NCI-H2081 treated with DMSO at 0.1 percent for 48 hours (cell line): ENCODE data around the gene VPS52.
"Not testable (repeated sequence)": the region's sequence is repeated elsewhere in the genome, so short reads cannot be mapped to it uniquely, and the experiment has no call there.

Source experiments
- DNase-seq: peaks from one replicate; lab custom pipeline; 2025; lab: John Stamatoyannopoulos, UW

Gene VPS52

DNA sequence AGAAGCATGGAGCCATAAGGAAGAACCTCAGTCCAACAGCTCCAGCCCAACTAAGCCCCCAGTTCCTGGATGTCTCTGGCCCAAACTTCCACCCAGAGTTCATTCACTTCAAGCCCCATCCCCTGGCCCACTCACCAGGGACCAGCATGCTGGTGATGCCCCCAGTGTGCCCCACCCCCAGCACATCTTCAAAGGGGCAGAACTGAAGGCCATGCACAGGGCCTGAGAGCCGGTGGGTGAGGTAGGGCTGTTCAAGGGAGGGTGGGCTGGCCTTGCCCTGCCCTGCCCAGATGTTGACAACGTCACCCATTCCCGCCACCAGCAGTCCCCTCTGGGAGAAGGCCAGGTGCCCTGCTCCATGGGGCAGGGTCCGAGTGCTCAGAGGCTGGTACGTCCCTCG lies 8.9 kb upstream of the VPS52 start:
- DNase-seq: no peak

DNA sequence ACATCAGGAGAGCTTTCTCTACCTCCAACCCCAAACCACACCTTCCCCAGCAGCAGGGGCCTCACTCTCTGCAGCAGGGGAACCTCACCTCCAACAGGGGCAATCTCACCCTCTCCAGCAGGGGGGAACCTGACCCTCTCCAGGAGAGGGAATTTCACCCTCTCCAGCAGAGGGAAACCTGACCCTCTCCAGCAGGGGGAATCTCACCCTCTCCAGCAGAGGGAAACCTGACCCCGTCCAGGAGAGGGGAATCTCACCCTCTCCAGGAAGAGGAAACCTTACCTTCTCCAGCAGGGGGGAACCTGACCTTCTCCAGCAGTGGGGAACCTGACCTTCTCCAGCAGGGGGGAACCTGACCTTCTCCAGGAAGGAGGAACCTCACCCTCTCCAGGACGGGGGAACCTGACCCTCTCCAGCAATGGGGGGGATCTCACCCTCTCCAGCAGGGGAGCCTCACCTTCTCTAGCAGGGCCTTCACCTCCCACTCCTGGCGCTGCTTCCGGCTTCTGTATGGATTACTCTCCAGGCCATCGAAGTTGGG lies 8.4 kb upstream of the VPS52 start:
- DNase-seq: no peak

DNA sequence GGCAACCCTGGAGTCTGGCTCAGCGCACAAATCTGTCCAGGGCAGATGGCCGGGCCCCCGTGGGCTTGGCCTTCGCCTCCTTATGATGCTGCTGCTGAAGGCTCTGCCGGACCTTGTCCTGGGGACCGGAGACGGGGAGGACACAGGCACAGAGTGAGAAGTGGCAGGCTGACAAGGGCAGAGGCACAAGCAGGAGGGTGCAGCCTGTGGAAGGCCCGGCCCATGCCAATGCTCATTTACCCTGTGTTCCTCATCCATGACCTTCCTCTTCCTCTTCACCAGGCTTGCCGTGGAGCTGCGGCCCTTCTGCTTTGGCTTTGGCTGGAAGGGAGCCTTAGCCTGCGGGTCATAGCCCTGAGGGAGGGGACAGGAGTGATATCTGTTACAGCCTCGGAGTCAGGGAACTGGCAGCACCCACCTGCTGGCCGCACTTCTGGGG lies 7.6 kb upstream of the VPS52 start:
- DNase-seq: no peak

GRCh38 chr6:33278810-33279209 lies 7.1 kb upstream of the VPS52 start:
- no peak for DNase-seq

- no peak for DNase-seq
Measured at GRCh38 chr6:33278392-33278741, 6.7 kb upstream of the VPS52 start.

GRCh38 chr6:33277663-33278391 lies 6.2 kb upstream of the VPS52 start:
- no peak for DNase-seq

- no peak for DNase-seq
Measured at GRCh38 chr6:33276864-33277662, 5.4 kb upstream of the VPS52 start, which contains the start of gene B3GALT4. B3GALT4 (plus strand) TSS chr6:33277123; CDS start chr6:33277420, 297 bp downstream.

DNA sequence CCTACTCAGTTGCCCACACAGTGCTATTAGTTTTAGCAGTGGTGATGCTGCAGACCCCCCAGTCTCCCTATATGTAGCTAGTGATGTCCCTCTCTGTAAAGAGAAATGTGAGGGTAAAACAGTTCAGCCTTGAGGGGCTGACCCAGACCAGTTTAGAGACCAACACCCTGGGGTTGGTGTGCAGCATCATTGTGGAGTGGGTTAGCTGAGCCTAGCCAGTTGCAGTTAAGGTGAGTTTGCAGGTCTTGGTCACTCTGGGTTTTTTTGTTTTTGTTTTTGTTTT lies 4.8 kb upstream of the VPS52 start:
- no peak for DNase-seq

- not testable (repeated sequence) for DNase-seq
Measured at GRCh38 chr6:33275795-33276580, 4.3 kb upstream of the VPS52 start.

- no peak for DNase-seq
Measured at GRCh38 chr6:33273924-33274902, 2.5 kb upstream of the VPS52 start.

- DNase-seq: no peak
Measured at GRCh38 chr6:33273129-33273923, 1.6 kb upstream of the VPS52 start.

DNA sequence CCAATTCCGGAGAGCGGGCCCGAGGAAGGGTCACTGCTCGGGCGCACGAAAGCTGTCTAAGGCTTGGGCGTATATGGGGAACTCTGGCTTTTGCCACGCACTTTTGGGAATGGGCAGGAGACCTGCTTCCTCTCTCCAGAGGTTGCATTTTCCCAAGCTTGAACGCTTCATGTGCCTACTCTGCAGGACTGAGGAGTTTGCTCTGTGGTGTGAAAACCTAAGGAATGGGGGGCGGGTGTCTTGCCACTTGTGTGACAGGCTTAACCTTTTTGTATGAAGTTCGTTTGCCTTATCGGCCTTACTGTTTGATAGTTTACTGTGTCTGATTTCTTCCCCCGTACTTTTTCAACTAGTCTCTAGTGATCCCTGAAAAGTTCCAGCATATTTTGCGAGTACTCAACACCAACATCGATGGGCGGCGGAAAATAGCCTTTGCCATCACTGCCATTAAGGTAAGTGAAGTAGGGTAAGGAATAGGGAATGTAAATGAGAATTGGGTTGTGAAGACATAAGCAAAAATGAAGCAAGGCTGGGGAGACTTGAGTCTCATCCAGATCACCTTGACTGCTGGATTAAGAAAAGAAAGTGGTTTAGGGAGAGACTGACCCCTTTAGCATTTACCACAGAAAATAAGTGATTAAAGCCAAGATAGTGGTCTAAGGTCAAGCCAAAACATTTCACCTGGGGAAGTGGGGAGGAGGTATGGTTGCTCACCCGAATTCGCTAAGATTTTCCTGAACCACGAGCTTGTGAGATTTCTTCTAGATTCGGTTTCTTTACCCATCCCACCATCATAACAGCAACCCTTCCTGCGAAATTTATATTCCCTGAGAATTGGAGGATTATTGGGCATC lies 826 bp upstream of the VPS52 start:
- DNase-seq: no peak

- no peak for DNase-seq
Measured at GRCh38 chr6:33271117-33271467, 584 bp downstream of the VPS52 start.

DNA sequence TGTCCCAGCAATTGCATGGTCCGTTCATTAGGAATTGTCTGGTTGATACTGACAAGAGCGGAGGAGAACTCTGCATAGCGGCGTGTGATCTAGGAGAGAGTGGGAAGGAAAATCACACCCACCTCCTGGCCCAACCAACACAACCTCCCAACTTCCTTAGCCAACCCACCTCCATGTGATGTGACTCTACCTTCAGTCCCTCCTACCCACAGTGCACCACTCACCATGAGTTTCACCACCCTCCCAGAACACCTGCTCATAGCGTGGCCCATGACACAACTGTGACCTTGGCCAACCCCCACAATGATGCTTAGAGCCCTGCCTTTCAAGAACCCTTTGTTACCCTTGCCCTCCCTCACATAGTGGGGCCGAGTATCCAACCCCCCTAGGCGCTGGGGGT lies 7.7 kb downstream of the VPS52 start:
- DNase-seq: no peak

DNA sequence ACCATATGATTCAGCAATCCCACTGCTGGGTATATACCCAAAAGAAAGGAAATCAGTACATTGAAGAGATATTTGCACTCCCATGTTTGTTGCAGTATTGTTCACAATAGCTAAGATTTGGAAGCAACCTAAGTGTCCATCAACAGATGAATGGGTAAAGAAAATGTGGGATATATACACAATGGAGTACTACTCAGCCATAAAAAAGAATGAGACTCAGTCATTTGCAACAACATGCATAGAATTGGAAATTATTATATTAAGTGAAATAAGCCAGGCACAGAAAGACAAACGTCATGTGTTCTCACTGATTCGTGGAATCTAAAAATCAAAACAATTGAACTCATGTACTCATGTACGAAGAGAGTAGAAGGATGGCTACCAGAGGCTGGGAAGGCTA lies 9.2 kb downstream of the VPS52 start:
- not testable (repeated sequence) for DNase-seq

DNA sequence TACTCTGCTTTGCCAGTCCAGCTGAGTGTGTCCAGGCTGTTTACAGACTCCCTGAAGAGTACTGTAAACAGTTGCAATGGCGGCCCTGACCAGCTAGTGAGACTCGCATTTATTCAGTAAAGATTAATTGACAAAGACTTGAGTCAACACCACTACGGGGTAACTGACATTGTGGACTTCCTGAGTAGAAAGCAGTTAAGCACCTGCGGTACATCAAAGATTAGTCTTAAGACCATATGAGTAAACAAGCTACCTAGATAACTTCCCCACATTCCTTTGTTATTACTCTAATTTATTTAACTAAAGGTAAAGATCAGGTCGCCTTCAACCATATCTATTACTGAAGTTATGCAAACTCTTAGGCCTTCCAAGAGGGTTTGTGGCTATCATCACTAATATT lies 12.6 kb downstream of the VPS52 start:
- no peak for DNase-seq

GRCh38 chr6:33254591-33254990 lies 17.1 kb downstream of the VPS52 start:
- DNase-seq: no peak

DNA sequence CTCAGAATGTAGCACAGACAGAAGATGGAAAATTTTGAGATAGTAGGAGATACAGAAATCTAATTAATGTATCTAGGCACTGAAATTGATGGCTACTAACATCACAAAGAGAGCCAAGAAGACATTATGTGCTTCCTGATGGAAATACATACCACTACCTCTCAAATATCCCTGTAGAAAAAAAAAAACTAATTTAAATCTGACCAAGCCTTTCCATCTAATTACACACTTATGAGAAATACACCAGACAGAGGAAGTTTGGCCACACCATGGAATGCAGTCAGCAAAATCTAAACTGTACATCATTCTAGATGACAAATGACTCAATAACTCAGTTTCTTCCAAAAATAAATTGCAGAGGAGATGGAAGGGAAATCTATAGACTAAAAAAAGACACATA lies 18.9 kb downstream of the VPS52 start:
- DNase-seq: no peak

GRCh38 chr6:33251395-33252012 lies 20.2 kb downstream of the VPS52 start:
- DNase-seq: no peak
